Smooth muscle cell (in vitro differentiated cells): ENCODE results near the gene FAM20B. TPM values are rescaled to one million over a fixed set of nuclear protein-coding genes. Genes with fewer than 3 reads are reported as not detected.

Experiments used
- DNase-seq: peaks from one replicate; lab custom pipeline; 2025; ENCODE audit not compliant: unreplicated experiment; lab: John Stamatoyannopoulos, UW
- H2AFZ ChIP-seq: fragments of 200-600 bp; sonication (generic); 2 replicates; pipeline ENCODE4 v1.6.0; 2016; ENCODE audit warnings: antibody characterized with exemption, low read depth, mild to moderate bottlenecking
- H3F3A ChIP-seq: fragments of 200-600 bp; sonication (generic); 2 replicates; pipeline ENCODE4 v1.6.0; 2017; ENCODE audit warnings: antibody characterized with exemption, low read depth
- H3K27ac ChIP-seq: fragments of 200-600 bp; sonication (generic); 2 replicates; pipeline ENCODE4 v1.5.1; 2016; ENCODE audit warnings: low read depth, mild to moderate bottlenecking
- H3K27me3 ChIP-seq: fragments of 200-600 bp; sonication (generic); 2 replicates; pipeline ENCODE4 v1.6.1; 2016; ENCODE audit warnings: low read depth, mild to moderate bottlenecking
- H3K36me3 ChIP-seq: fragments of 200-600 bp; sonication (generic); 2 replicates; pipeline ENCODE4 v1.5.1; 2016; ENCODE audit warnings: low read depth
- H3K4me1 ChIP-seq: fragments of 200-600 bp; sonication (generic); 2 replicates; pipeline ENCODE4 v1.5.1; 2016; ENCODE audit warnings: low read depth
- H3K4me2 ChIP-seq: fragments of 200-600 bp; sonication (generic); 2 replicates; pipeline ENCODE4 v1.6.0; 2016; ENCODE audit warnings: mild to moderate bottlenecking
- H3K4me3 ChIP-seq: fragments of 200-600 bp; sonication (generic); 2 replicates; pipeline ENCODE4 v1.5.1; 2016; ENCODE audit warnings: mild to moderate bottlenecking
- H3K79me2 ChIP-seq: fragments of 200-600 bp; sonication (generic); 2 replicates; pipeline ENCODE4 v1.6.0; 2016; ENCODE audit warnings: low read depth, mild to moderate bottlenecking
- H3K9ac ChIP-seq: fragments of 200-600 bp; sonication (generic); 2 replicates; pipeline ENCODE4 v1.6.0; 2016; ENCODE audit warnings: low read depth
- H3K9me3 ChIP-seq: fragments of 200-600 bp; sonication (generic); replicated peaks from 2 replicates; pipeline ENCODE4 v1.5.1; 2016; ENCODE audit warnings: low read depth
- H4K20me1 ChIP-seq: fragments of 200-600 bp; sonication (generic); 2 replicates; pipeline ENCODE4 v1.6.0; 2016; ENCODE audit warnings: low read depth
- WGBS: methylation state at CpG from one replicate; pipeline ENCODE4 v1.1.7; 2016; ENCODE audit warnings: low lambda C conversion rate; 5-methylcytosine and 5-hydroxymethylcytosine counted together
- polyA plus RNA-seq: library from polyadenylated mRNA; unstranded; fragments of >200 nt; fragmentation: Nextera tagmentation; extraction: Ambion mirVana; gene quantifications from 2 replicates; pipeline ENCODE4 v1.2.1, GENCODE V29; 2016
- total RNA-seq: library from RNA; depleted of rRNA; stranded (reverse); fragments of >200 nt; gene quantifications from 2 replicates; pipeline ENCODE4 v1.2.3, GENCODE V29; 2014
- TF ChIP-seq, protein P1 (sequence below): fragments of 200-600 bp; sonication (generic); IDR thresholded peaks from 2 replicates; pipeline ENCODE4 v1.5.1; 2017; ENCODE audit warnings: borderline replicate concordance, mild to moderate bottlenecking, antibody characterized with exemption; ENCODE audit not compliant: insufficient read depth, poor library complexity, severe bottlenecking

The FAM20B gene
- total and polyA plus RNA-seq, 2 experiments from 2014 or later: 7.8 to 21.1 TPM

DNA sequence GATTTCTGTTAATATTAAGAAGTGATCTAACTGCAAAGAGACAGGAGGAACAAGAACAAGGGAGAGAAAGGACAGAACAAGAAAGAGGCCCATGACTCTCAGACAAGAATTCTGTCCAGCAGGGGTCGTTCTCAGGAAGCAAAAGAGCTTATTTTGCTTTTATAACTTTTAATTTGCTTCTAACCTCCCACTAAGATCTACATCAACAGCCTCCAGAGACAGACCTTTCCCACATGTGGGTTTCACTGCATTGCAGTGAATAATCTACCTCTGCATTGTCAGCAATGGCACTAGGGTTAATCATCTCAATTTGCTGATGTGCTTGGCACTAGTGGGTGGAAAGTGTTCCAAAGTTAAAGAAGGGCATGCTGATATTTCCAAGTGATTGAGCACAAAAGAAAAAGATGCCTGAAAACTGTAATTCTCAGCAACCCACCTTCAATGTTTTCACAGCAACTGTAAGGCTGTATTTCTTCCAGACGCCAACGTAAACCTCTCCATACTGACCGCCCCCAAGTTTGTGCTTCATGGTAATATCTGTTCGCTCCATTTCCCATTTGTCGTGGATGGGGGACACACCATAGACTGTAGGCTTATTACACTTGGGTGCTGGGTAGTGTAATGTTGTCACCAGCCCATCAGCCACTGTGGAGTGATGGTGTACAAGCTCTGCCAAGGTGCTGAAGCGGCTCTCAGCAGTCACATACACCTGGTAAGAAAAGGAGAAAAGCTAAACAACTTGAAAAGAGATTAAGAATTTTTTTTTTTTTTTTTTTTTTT lies 95.7 kb downstream of the FAM20B start:
- H2AFZ ChIP-seq: no peak overlapping the region
- H3K4me2 ChIP-seq: no peak overlapping the region
- H3K36me3 ChIP-seq: peaks cover 36% of the 10 kb centered on the region
- no peaks in the 10 kb centered on the region for H3K27me3 ChIP-seq
- H3K9me3 ChIP-seq: no peaks in the 10 kb centered on the region
- H3K79me2 ChIP-seq: peaks cover 17% of the 10 kb centered on the region
- DNase-seq: no peak
- 88% methylated on average over 7 of the region's 7 CpGs for WGBS
- peaks cover 24% of the 10 kb centered on the region for H4K20me1 ChIP-seq
- no peak overlapping the region for H3K27ac ChIP-seq
- TF ChIP-seq, protein P1, sequence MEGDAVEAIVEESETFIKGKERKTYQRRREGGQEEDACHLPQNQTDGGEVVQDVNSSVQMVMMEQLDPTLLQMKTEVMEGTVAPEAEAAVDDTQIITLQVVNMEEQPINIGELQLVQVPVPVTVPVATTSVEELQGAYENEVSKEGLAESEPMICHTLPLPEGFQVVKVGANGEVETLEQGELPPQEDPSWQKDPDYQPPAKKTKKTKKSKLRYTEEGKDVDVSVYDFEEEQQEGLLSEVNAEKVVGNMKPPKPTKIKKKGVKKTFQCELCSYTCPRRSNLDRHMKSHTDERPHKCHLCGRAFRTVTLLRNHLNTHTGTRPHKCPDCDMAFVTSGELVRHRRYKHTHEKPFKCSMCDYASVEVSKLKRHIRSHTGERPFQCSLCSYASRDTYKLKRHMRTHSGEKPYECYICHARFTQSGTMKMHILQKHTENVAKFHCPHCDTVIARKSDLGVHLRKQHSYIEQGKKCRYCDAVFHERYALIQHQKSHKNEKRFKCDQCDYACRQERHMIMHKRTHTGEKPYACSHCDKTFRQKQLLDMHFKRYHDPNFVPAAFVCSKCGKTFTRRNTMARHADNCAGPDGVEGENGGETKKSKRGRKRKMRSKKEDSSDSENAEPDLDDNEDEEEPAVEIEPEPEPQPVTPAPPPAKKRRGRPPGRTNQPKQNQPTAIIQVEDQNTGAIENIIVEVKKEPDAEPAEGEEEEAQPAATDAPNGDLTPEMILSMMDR: peak; percentile 49
- no peaks in the 10 kb centered on the region for H3K4me1 ChIP-seq
- no peak overlapping the region for H3K4me3 ChIP-seq
- H3K9ac ChIP-seq: no peak overlapping the region
- H3F3A ChIP-seq: peaks cover 3% of the 10 kb centered on the region

DNA sequence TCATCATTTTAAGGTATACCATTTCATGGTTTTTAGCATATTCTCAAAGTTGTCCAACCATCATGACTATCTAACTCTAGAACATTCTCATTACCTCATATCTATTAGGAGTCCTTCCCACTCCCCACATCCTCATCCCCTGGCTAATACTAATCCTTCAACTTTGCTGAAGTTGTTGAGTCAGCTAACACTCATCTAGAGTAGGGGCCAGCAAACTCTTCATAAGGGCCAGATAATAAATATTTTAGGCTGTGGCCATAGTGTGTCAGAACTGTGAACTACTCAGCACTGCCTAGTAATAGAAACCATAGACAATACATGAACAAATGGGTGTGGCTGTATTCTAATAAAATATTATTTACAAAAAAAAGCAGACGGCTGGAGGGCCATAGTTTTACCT lies 99.2 kb downstream of the FAM20B start:
- Histone ChIP-seq H3K9ac (no peak overlapping the region), H3K9me3 (no peaks in the 10 kb centered on the region), H2AFZ (no peak overlapping the region), H3K4me1 (no peaks in the 10 kb centered on the region), H3K79me2 (peaks cover 28% of the 10 kb centered on the region), H4K20me1 (peaks cover 36% of the 10 kb centered on the region), H3K4me3 (no peak overlapping the region), H3K36me3 (peaks cover 7% of the 10 kb centered on the region), H3K27ac (peak overlapping the region; percentile 59), H3F3A (peaks cover 3% of the 10 kb centered on the region), H3K4me2 (peak overlapping the region; percentile 27), H3K27me3 (no peaks in the 10 kb centered on the region)
- DNase-seq: no peak
- TF ChIP-seq, protein P1: no peak
- 96% methylated on average over 1 of the region's 1 CpG for WGBS

Other genes starting within 250 kb of the FAM20B start
- gene ANGPTL1, start 154.8 kb upstream of the FAM20B start, total RNA-seq: 6.6 and 7.5 TPM in 2 replicates
- gene ANGPTL1, start 154.8 kb upstream of the FAM20B start, polyA plus RNA-seq: 3.4 and 5.0 TPM in 2 replicates
- gene TOR3A, start 56.2 kb downstream of the FAM20B start, total RNA-seq: 11.6 and 13.0 TPM in 2 replicates
- gene TOR3A, start 56.2 kb downstream of the FAM20B start, polyA plus RNA-seq: 16.6 and 20.6 TPM in 2 replicates
- 55.0 and 56.5 TPM in 2 replicates for gene ABL2, start 203.8 kb downstream of the FAM20B start, total RNA-seq
- 16.5 and 38.9 TPM in 2 replicates for gene ABL2, start 203.8 kb downstream of the FAM20B start, polyA plus RNA-seq